22Rv1 (cell line): ENCODE data around the gene APC2.

Experiments used
- ZFX ChIP-seq: fragments of 450-650 bp; IDR thresholded peaks from 2 replicates; pipeline ENCODE4 v1.6.1; 2017; ENCODE audit warnings: antibody characterized with exemption, borderline replicate concordance
- TF ChIP-seq, protein P1 (sequence below): fragments of 450-650 bp; IDR thresholded peaks from 2 replicates; pipeline ENCODE4 v1.5.1; 2017; ENCODE audit warnings: mild to moderate bottlenecking

DNA sequence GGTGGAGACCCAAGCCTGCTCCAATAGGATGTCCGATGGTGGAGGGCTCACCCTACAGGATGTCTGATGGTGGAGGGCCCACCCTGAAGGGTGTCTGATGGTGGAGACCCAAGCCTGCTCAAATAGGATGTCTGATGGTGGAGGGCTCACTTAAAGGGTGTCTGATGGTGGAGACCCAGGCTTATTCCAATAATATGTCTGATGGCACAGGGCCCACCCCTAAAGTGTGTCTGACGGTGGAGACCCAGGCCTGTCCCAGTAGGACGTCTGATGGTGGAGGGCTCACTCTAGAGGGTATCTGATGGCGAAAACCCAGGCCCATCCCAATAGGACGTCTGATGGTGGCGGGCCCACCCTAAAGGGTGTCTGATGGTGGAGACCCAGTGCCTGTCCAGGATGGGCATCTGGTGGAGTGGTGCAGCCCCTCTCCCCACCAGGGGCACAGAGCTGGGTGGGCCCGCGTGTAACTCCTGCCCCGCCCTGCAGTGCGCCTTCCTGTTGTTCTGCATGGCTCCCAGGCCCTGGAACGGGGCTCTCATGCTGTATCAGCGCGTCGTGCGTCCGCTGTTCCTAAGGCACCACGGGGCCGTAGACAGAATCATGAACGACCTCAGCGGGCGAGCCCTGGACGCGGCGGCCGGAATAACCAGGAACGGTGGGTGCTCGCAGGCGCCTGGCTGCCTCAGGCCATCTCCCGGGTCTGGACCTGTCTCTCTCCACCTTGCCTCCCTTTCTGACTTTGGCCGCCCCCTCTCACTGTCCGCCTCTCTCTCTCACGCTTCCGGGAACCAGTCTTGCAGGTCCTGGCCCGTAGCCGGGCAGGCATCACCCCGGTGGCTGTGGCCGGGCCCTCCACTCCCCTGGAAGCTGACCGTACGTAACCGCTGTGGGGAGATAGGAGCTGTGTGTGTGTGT, 46.1 kb downstream of the APC2 start:
- TF ChIP-seq, protein P1, sequence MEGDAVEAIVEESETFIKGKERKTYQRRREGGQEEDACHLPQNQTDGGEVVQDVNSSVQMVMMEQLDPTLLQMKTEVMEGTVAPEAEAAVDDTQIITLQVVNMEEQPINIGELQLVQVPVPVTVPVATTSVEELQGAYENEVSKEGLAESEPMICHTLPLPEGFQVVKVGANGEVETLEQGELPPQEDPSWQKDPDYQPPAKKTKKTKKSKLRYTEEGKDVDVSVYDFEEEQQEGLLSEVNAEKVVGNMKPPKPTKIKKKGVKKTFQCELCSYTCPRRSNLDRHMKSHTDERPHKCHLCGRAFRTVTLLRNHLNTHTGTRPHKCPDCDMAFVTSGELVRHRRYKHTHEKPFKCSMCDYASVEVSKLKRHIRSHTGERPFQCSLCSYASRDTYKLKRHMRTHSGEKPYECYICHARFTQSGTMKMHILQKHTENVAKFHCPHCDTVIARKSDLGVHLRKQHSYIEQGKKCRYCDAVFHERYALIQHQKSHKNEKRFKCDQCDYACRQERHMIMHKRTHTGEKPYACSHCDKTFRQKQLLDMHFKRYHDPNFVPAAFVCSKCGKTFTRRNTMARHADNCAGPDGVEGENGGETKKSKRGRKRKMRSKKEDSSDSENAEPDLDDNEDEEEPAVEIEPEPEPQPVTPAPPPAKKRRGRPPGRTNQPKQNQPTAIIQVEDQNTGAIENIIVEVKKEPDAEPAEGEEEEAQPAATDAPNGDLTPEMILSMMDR: no peak
- TF ChIP-seq ZFX: no peak
